ENCODE measurements around the gene TIFAB.
"Not testable (repeated sequence)": the region's sequence is repeated elsewhere in the genome, so short reads cannot be mapped to it uniquely, and the experiment has no call there.

GRCh38 chr5:135495531-135495930, 43.4 kb upstream of the TIFAB start:
- not testable (repeated sequence) for TF ChIP-seq CTCF, POLR2A (IDR thresholded peaks at IDR 0.05)

Measured in thyroid gland (tissue), 4 donors.